OCI-LY3 (cell line): ENCODE results near the gene STON2.

ENCODE experiments used
- H2AFZ ChIP-seq: fragments of 200-600, 300-600 bp; shearing (Covaris generic); 2 replicates; pipeline ENCODE4 v1.6.0; 2014; ENCODE audit warnings: antibody characterized with exemption, low read depth, low read length
- H3K27ac ChIP-seq: fragments of 200-600, 300-600 bp; sonication (generic); 2 replicates; pipeline ENCODE4 v1.5.1; 2014; ENCODE audit warnings: mild to moderate bottlenecking, low read length, moderate library complexity, mixed read lengths
- H3K27me3 ChIP-seq: fragments of 200-600, 300-600 bp; sonication (generic); 2 replicates; pipeline ENCODE4 v1.6.1; 2014; ENCODE audit warnings: low read depth, low read length, mixed read lengths
- H3K36me3 ChIP-seq: fragments of 200-600, 300-600 bp; sonication (generic); replicated peaks from 2 replicates; pipeline ENCODE3; 2014; ENCODE audit warnings: low read depth, low read length, mixed read lengths
- H3K4me1 ChIP-seq: fragments of 300-600, 200-600 bp; sonication (generic); 2 replicates; pipeline ENCODE4 v1.6.1; 2014; ENCODE audit warnings: low read length, mixed read lengths
- H3K4me2 ChIP-seq: fragments of 200-600, 300-600 bp; sonication (generic); 2 replicates; pipeline ENCODE4 v1.6.1; 2014; ENCODE audit warnings: low read length, mixed read lengths
- H3K4me3 ChIP-seq: fragments of 300-600, 200-600 bp; sonication (generic); 2 replicates; pipeline ENCODE4 v1.5.1; 2014; ENCODE audit warnings: antibody characterized with exemption, mild to moderate bottlenecking, low read length, moderate library complexity
- H3K79me2 ChIP-seq: fragments of 300-600, 200-600 bp; shearing (Covaris generic); 2 replicates; pipeline ENCODE4 v1.6.1; 2014; ENCODE audit warnings: mild to moderate bottlenecking, low read length, mixed read lengths
- H3K9ac ChIP-seq: fragments of 300-600, 200-600 bp; shearing (Covaris generic); 2 replicates; pipeline ENCODE4 v1.6.0; 2014; ENCODE audit warnings: mild to moderate bottlenecking, low read length, moderate library complexity
- H3K9me3 ChIP-seq: fragments of 200-600, 300-600 bp; shearing (Covaris generic); 2 replicates; pipeline ENCODE4 v1.6.1; 2014; ENCODE audit warnings: low read length, mixed read lengths; ENCODE audit not compliant: insufficient read depth
- H4K20me1 ChIP-seq: fragments of 200-600, 300-600 bp; sonication (generic); 2 replicates; pipeline ENCODE4 v1.6.1; 2016; ENCODE audit warnings: low read length, mixed read lengths; ENCODE audit not compliant: insufficient read depth
- CTCF ChIP-seq: fragments of 200-600, 300-600 bp; sonication (generic); IDR thresholded peaks from 2 replicates; pipeline ENCODE4 v1.5.1; 2014; ENCODE audit warnings: antibody characterized with exemption, low read length, low read depth
- EZH2phosphoT487 ChIP-seq: fragments of 200-600 bp; shearing (Covaris generic); IDR thresholded peaks from 2 replicates; pipeline ENCODE4 v1.6.1; 2018; ENCODE audit warnings: antibody characterized with exemption, mixed run types, low read depth

The STON2 gene

GRCh38 chr14:81345781-81346180, 54.3 kb downstream of the STON2 start:
- no peaks in the 10 kb centered on the region for H3K79me2 ChIP-seq
- H4K20me1 ChIP-seq = no peaks in the 10 kb centered on the region
- H3K4me2 ChIP-seq = no peak overlapping the region
- no peaks in the 10 kb centered on the region for H3K9me3 ChIP-seq
- H3K4me1 ChIP-seq = peaks cover 13% of the 10 kb centered on the region
- H2AFZ ChIP-seq = no peak overlapping the region
- no peaks in the 10 kb centered on the region for H3K27me3 ChIP-seq
- no peak overlapping the region for H3K27ac ChIP-seq
- H3K9ac ChIP-seq = no peak overlapping the region
- TF ChIP-seq EZH2phosphoT487 = no peak
- no peak for TF ChIP-seq CTCF
- no peaks in the 10 kb centered on the region for H3K36me3 ChIP-seq
- no peak overlapping the region for H3K4me3 ChIP-seq

- Histone ChIP-seq H3K4me1 (peaks cover 17% of the 10 kb centered on the region), H3K4me2 (no peak overlapping the region), H3K4me3 (no peak overlapping the region), H3K9me3 (no peaks in the 10 kb centered on the region), H4K20me1 (no peaks in the 10 kb centered on the region), H3K9ac (no peak overlapping the region), H3K36me3 (no peaks in the 10 kb centered on the region), H3K27ac (no peak overlapping the region), H3K27me3 (no peaks in the 10 kb centered on the region), H2AFZ (no peak overlapping the region), H3K79me2 (no peaks in the 10 kb centered on the region)
- TF ChIP-seq EZH2phosphoT487 = no peak
- no peak for TF ChIP-seq CTCF
Measured at GRCh38 chr14:81344481-81345160, 55.5 kb downstream of the STON2 start.

- no peaks in the 10 kb centered on the region for H4K20me1 ChIP-seq
- H3K9me3 ChIP-seq = no peaks in the 10 kb centered on the region
- TF ChIP-seq CTCF (no peak), EZH2phosphoT487 (no peak)
- H3K27me3 ChIP-seq = no peaks in the 10 kb centered on the region
- H2AFZ ChIP-seq = no peak overlapping the region
- H3K4me1 ChIP-seq = peaks cover 17% of the 10 kb centered on the region
- H3K27ac ChIP-seq = no peak overlapping the region
- H3K79me2 ChIP-seq = no peaks in the 10 kb centered on the region
- H3K4me3 ChIP-seq = no peak overlapping the region
- H3K36me3 ChIP-seq = no peaks in the 10 kb centered on the region
- H3K4me2 ChIP-seq = no peak overlapping the region
- no peak overlapping the region for H3K9ac ChIP-seq
Measured at GRCh38 chr14:81343701-81344100, 56.4 kb downstream of the STON2 start.

GRCh38 chr14:81342850-81343580, 57.1 kb downstream of the STON2 start:
- TF ChIP-seq EZH2phosphoT487 = no peak
- TF ChIP-seq CTCF = no peak
- Histone ChIP-seq H3K4me2 (no peak overlapping the region), H3K9me3 (no peaks in the 10 kb centered on the region), H4K20me1 (no peaks in the 10 kb centered on the region), H3K79me2 (no peaks in the 10 kb centered on the region), H3K9ac (no peak overlapping the region), H3K4me3 (no peak overlapping the region), H3K4me1 (peaks cover 14% of the 10 kb centered on the region), H3K27ac (no peak overlapping the region), H3K27me3 (no peaks in the 10 kb centered on the region), H2AFZ (no peak overlapping the region), H3K36me3 (no peaks in the 10 kb centered on the region)
